Right hindlimb (tissue), 1 donor: ENCODE measurements around the gene ZNF532.
"Not testable (repeated sequence)": the region's sequence is repeated elsewhere in the genome, so short reads cannot be mapped to it uniquely, and the experiment has no call there.

Experiments
- DNase-seq: peaks from one replicate; pipeline ENCODE4 v3.0.0-alpha.2; 2018

ZNF532 gene, protein sequence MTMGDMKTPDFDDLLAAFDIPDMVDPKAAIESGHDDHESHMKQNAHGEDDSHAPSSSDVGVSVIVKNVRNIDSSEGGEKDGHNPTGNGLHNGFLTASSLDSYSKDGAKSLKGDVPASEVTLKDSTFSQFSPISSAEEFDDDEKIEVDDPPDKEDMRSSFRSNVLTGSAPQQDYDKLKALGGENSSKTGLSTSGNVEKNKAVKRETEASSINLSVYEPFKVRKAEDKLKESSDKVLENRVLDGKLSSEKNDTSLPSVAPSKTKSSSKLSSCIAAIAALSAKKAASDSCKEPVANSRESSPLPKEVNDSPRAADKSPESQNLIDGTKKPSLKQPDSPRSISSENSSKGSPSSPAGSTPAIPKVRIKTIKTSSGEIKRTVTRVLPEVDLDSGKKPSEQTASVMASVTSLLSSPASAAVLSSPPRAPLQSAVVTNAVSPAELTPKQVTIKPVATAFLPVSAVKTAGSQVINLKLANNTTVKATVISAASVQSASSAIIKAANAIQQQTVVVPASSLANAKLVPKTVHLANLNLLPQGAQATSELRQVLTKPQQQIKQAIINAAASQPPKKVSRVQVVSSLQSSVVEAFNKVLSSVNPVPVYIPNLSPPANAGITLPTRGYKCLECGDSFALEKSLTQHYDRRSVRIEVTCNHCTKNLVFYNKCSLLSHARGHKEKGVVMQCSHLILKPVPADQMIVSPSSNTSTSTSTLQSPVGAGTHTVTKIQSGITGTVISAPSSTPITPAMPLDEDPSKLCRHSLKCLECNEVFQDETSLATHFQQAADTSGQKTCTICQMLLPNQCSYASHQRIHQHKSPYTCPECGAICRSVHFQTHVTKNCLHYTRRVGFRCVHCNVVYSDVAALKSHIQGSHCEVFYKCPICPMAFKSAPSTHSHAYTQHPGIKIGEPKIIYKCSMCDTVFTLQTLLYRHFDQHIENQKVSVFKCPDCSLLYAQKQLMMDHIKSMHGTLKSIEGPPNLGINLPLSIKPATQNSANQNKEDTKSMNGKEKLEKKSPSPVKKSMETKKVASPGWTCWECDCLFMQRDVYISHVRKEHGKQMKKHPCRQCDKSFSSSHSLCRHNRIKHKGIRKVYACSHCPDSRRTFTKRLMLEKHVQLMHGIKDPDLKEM (N-terminal part only)

DNA sequence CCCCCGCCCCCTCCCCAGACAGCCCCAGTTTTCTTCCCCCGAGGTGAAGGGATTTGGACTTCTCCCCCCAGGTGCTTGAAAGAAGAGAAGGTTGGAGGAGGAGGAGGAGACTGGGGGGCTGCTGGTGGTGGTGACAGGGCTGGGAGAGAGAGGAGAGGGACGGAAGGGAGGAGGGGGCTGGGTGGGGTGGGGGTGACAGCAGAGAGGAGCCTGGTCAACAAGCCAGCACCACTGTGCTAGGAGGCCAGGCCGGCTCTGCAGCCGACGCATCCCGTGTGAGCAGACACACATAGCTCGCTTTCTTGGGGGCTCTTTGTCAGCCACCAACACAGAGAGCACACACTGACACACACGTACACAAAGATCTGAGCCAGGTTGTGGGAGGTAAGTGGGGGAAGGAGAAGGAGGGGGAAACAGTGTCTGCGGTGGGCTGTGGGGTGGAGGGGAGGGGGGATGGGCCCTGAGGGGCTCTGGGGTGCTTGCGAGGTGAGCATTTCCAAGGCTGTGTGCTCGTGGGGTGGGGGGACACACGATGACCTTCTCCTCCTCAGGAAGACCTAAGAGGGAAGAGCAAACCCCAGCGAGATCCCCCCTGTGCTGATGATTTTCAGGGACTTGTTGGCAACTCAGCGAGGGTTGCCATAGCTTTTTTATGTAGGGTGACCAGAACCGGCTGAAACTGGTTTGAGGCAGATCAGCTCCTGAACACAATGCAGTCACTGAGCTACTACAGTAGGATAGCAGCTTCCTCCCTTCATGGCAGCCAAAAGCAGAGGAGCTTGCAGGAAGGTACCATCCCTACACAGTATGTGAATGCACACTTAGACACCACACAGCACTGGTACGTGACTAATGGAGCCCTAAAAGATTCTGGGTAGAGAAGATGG is at the start of gene ZNF532:
Gene ZNF532, plus strand, starts transcription at position 732 of the 887 bp plus-strand sequence. CDS start 53,411 bp downstream, outside the sequence.
- DNase-seq = peak; percentile 83

DNA sequence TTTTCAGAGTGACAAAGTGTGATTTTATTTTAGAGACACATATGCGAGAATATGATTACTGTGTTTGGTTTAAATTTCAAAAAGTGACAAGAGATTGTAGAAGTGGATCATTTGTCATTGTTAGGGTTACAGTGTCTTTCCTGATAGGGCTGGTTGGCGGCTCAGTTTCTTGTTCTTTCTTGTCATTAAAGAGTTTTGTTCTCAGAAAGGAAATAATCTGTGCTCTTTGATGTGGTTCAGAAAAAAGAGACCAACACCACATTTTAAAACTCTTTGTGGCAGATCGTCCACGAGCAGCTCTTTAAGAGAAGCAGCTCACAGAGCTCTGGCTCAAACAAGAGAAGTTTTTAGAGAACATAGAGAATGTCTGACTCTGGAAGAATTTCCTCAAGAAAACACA is 45.6 kb upstream of the ZNF532 start:
- no peak for DNase-seq

DNA sequence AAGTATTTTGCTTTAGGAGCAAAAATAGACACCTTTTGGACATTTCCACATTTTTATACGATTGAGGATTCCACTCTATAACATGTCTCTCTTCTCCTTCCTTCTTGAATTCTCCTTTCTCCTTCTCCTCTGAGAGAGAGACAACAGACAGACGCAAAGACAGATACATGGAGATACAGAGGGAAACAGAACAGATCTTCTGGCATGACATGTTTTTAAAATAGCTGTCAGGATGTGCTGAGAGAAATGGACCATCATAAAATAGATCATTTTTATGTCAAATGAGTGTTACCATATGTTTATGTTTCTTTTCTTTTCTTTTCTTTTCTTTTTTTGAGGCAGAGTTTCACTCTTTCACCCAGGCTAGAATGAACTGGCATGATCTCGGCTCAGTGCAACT is 44.4 kb upstream of the ZNF532 start:
- no peak for DNase-seq

DNA sequence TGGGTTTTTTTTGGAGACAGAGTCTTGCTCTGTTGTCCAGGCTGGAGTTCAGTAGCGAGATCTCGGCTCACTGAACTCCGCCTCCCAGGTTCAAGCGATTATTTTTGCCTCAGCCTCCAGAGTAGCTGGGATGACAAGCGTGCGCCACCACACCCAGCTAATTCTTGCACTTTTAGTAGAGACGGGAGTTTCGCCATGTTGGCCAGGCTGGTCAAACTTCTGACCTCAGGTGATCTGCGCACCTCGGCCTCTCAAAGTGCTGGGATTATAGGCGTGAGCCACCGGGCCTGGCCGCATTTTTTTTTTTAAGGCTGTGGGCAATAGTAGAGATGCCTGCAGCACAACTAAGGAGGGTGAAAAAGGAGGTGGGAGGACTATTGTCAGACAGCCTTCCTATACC is 41.7 kb upstream of the ZNF532 start:
- no peak for DNase-seq

DNA sequence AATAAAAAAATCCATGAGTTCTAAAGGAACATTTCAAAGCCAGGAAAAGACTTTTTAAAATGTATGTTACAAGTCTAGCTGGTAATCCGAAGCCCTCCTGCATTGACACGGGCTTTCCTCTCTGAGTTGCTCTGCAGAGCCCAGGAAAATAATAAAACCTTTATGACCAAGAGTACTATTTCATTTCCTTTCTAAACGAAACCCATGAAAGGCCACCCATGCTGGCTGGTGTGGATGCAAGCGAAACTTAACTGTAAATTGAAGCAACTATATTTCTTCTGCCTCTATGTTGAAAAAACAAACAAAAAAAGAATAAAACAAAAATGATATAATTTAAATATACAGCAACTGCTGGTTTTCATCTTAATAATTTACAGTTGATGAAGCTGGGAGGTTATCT is 41.3 kb upstream of the ZNF532 start:
- no peak for DNase-seq

DNA sequence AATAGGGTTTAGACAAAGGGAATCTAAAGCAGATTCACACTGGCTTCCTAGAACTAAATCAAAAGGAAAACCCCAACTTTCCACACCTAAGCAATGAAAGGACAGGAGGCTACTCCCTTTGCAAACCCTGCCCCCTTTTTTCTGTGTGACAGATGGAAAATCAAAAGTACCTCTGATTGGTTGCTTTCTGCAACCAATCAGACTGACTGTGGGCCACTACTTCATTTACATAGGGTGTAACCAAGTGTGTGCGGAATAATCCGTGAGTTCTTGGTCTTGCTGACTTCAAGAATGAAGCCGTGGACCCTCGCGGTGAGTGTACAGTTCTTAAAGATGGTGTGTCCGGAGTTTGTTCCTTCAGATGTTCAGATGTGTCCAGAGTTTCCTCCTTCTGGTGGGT is 37.8 kb upstream of the ZNF532 start:
- DNase-seq = not testable (repeated sequence)

DNA sequence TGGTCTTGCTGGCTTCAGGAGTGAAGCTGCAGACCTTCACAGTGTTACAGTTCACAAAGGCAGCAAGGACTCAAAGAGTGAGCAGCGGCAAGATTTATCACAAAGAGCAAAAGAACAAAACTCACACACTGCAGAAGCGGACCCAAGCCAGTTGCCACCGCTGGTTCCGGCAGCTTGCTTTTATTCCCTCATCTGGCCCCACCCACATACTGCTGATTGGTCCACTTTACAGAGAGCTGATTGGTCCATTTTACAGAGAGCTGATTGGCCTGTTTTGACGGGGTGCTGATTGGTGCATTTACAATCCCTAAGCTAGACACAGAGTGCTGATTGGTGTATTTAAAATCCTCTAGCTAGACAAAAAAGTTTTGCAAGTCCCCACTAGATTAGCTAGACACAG is 37.2 kb upstream of the ZNF532 start:
- DNase-seq = no peak

DNA sequence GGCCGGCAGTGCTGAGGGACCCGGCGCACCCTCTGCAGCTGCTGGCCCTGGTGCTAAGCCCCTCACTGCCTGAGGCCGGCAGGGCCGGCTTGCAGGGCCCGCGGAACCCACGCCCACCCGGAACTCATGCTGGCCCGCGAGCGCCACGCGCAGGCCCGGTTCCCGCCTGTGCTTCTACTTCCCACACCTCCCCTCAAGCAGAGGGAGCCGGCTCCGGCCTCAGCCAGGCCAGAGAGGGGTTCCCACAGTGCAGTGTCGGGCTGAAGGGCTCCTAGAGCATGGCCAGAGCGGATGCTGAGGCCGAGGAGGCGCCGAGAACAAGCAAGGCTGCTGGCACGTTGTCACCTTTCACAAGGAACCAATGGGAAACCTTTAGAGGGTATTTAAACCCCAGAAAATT is 36.8 kb upstream of the ZNF532 start:
- no peak for DNase-seq

DNA sequence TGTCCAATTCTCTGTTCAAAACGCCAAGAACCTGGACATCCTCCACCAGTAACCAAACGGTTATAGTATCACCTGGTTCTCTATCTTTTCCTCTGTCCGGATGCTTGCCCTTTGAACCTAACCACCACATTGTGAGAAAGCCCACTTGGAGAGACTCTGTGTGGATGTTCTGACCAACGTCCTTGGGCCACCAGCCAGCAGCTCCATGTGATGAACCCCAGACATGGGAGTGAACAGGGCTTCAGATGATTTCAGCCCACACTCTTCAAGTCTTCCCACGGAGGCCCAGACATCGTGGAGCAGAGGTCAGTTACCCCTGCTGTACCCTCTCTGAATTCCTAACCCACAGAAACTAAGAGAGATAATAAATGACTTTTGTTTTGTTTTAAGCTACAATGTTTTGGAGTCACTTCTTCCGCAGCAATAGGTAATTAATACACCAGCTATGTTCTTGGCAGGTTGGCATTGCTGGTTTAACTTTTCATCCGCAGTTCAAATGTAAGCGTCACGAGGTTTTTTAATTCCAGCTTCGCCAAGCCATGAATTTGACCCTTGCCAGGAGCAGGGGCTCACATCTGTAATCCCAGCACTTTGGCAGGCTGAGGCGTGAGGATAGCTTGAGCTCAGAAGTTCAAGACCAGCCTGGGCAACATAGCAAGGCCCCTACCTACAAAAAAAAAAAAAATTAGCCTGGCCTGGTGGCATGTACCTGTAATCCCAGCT is 36.1 kb upstream of the ZNF532 start:
- DNase-seq = no peak

DNA sequence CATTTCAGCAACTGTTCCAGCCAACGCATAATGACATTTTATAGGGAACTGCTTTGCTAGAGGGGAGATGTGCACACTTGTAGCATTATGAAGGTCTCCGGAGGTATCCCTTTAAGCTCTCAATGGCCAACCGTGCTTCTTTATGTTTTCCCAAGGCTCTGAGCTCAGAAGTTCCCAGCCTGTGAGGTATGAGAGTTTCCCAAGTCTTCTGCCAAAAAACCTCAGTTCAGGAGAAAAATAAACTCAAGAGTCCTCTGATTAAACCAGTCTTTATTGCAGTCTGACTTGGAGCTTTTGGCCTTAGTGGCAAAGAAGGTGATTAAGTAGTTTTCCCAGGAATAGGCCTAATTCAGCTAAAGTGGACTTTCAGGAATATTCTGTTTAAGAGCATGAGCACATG is 35.4 kb upstream of the ZNF532 start:
- no peak for DNase-seq

DNA sequence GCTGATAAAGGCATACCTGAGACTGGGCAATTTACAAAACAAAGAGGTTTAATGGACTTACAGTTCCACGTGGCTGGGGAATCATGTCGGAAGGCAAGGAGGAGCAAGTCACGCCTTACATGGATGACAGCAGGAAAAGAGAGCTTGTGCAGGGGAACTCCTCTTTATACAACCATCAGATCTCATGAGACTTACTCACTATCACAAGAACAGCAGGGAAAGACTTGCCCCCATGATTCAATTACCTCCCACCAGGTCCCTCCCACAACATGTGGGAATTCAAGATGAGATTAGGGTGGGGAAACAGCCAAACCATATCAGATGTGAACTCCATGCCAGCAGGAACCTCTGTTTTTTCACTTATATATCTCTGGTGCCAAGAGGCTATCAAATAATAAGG is 34.8 kb upstream of the ZNF532 start:
- not testable (repeated sequence) for DNase-seq

DNA sequence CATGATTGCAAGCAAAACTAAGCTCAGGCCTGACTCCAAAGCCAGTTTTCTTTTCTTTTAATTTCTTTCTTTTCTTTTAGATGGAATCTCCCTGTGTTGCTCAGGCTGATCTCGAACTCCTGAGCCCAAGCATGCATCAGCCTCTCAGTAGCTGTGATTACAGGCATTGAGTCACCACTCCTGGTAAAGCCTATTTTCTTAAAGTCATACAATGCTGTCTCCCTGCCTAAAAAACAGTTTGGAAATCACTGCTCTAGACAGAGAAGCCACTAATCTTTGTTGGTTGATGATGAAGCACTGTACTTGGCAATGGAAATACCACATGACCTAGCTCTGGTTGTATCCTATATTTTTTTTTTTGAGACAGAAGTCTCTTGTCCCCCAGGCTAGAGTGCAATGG is 33.1 kb upstream of the ZNF532 start:
- DNase-seq = no peak

DNA sequence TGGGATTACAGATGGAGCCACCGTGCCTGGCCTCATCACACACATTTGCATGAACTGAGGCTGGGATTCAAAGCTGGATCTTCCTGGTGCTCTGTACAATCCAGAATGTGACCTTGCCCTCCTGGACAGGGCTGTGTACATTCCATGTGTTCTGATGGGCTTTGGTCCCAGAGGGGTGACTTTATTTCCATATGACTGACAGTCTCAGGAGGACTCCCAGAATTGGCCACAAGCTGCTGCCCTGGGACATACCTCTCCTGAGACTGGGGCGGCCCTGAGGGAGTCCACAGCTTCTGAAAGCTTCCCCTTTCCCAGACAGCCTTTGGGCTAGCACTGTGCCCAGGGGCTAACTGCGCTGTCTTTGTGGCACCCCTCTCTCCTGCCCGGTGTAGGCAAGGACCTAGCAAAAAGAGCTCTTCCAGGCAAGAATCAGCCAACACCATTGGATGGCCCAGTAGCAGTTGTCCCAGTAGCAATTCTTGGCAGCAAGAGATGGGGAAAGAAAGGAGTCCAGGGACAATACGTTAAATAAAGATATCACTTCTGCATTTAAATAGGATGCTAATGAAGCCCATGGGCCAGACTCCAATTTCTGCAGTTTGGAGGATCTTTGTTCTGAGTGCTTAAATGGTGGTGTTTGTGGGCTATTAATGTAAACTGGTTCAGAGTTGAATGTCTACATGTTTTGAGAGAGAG is 26.4 kb upstream of the ZNF532 start:
- DNase-seq = no peak

DNA sequence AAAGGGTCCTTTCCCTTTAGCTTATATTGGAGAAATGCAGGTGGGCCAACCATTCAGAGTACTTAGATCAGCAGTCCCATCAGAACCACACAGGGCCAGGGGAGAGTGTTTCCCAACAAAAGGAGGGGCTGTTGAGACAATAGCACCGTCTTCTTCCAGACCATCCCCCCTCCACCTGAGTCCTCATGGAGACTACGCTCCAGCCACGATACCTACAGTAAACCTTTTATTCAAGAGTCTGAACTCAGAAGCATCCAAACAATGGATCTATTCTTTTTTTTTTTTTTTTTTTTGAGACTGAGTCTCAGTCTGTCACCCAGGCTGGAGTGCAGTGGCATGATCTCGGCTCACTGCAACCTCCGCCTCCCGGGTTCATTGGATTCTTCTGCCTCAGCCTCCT is 25.7 kb upstream of the ZNF532 start:
- DNase-seq = no peak

DNA sequence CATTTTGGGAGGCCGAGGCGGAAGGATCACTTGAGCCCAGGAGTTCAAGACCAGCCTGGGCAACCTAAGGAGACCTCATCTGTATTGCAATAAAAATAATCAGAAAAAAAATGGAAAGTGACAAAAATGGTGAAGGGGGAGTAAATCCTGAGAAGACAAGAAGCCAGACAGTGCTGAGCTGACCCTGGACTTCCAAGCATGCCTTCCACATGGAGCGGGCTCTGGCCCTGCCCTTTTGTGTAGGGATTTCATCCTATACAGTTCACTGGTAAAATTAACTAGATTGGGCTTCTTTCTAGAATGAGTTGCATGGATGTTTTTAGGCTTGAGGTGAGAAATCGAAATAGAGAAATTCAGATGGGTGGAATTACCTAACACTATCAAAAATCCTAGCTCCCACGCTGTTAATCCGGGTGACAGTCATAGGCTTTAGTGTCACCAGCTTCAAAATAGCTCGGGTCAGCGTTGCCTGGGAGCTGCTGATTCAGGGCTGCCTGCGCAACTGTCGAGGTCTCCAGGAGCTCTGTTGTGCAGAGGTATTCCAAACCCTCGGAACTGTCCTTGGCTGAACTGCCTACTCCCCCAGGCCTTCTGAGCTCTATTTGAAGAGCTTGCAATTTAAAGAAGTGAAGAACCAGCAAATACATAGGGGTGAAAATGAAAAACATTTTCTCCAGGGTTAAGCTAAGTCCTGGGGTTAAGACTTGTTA is 21.5 kb upstream of the ZNF532 start:
- DNase-seq = no peak

DNA sequence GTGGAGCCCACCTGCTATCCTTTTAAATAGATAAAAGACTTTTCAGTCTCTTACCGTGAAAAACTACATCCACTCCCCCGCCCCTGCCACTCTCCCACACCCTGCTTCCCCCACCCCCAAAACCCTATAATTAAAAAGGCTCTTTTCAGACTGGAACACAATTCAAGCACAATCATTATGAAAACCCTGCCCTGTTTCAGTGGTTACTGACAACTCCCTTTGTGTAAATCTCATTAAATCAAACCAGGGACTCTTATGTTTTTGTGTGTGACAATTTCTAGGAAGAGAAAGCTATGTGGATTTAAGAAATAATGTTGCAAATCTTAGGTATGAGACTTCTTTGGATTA is 21.0 kb upstream of the ZNF532 start:
- DNase-seq = no peak

DNA sequence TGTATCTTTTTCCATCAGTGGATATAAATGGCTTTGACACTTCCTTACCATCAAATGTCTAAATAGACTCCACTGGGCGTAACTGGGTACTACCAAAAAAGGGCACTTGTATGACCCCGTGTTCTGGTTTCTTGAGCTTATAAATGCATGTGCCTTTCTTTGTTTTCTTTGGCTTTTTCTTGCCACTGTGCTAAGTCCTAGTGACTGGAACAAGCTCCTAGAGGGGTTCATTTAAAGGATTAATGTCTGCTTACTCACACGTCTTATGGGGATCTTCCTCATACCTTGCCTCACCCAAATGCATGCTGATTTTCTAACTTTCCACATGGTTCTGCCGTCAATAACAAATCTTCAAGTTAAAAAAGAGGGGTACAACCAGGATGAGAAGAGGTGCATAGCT is 19.8 kb upstream of the ZNF532 start:
- DNase-seq = no peak

DNA sequence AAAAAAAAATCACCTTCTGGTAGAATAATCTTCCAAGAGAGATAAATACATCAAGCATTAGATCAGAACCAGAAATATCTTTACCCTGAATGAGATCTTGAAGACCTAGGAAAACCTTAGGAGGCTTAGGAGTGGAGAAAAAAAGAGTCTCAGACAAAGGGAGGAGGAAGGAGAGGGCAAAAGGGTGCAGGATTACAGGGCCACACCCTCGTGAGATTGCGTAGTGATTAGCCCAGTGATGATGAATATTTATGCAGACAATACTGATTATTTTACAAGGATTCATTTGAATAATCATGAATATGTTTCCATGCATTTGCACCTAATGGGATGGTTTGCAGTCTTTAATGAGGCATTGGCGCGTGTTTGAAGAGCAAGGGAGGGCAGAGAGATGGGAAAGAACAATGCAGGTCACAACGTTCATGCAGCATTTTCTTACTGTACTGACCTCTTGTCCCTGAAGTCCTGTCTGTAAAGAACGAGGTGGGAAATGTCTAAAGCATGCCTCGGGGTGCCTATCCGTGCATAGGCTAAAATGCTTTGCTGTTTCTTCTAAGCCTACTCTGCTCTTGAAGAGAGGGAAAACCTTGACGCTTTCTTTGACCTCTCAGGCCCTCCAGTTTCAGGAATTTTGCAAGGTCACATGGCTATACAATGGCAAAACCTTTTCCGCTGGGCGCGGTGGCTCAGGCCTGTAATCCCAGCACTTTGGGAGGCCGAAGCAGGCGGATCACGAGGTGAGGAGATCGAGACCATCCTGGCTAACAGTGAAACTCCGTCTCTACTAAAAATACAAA is 18.6 kb upstream of the ZNF532 start:
- DNase-seq = no peak

DNA sequence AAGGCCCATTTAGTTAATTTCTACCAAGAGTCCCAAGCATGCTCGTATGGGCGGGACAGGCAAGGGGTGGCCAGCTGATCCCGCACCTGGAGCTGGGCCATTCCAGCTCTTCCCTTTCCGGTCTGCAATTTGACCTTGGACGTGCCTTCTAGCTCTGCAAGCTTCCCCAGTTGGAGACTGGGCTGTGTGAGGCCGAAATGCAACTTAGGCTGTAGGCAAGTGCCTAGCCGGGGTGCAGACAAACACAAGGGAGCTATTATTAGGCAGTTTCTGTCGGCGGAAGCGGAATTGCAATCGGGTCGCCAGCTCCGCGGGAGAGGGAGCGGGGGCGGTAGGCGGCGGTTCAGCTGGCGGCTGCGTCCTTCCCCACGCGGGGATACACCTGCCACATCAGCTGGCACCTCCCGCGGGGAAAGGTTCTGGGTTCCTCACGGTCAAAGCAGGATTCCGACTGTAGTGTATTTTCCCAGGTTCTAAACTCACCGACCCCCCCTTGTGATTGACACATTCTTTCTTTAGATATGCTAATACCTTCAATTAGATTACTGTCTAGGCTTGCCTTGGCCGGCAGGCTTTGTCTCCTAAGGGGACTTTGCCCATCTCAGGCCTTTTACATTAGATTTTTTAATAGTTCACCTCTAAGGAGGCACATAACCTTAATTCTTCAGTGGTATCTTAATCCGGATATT is 17.1 kb upstream of the ZNF532 start:
- DNase-seq = no peak
